Measurements from ENCODE around the gene ANTKMT. TPM values are rescaled to one million over a fixed set of nuclear protein-coding genes. Genes with fewer than 3 reads are reported as not detected.
A peak's percentile ranks its signal among the peaks of the same experiment; 100 is the strongest.

Gene ANTKMT
- total RNA-seq, 2 experiments from 2014 or later: 14.8 to 21.1 TPM

- Mint-ChIP-seq H3K27me3 (no peaks in the 10 kb centered on the region), H3K4me3 (no peak overlapping the region), H3K9me3 (ENCODE audit: low read depth) (no peaks in the 10 kb centered on the region), H3K27ac (no peak overlapping the region), H3K4me1 (peaks cover 6% of the 10 kb centered on the region), H3K36me3 (no peaks in the 10 kb centered on the region)
- ATAC-seq: no peak
- DNase-seq: no peak
- CTCF ChIA-PET: interaction anchor here (1.3 to 5.8 kb wide), 6 partner anchors 10 to 61 kb away, joined by 4 to 33 read pairs (median 15); partner anchors contain the start of genes CHTF18, CIAO3, METRN and RPUSD1
Observed at GRCh38 chr16:725463-726187, 4.7 kb downstream of the ANTKMT start.

GRCh38 chr16:726188-726437, 5.2 kb downstream of the ANTKMT start:
- Mint-ChIP-seq H3K4me3 (no peak overlapping the region), H3K27me3 (no peaks in the 10 kb centered on the region), H3K36me3 (no peaks in the 10 kb centered on the region), H3K27ac (no peak overlapping the region), H3K9me3 (ENCODE audit: low read depth) (no peaks in the 10 kb centered on the region), H3K4me1 (peaks cover 6% of the 10 kb centered on the region)
- CTCF ChIA-PET: interaction anchor here (1.3 to 5.8 kb wide), 6 partner anchors 10 to 61 kb away, joined by 4 to 33 read pairs (median 15); partner anchors contain the start of genes CHTF18, CIAO3, METRN and RPUSD1
- no peak for DNase-seq
- no peak for ATAC-seq

GRCh38 chr16:726438-727290, 5.7 kb downstream of the ANTKMT start, which contains the start of the genes CCDC78 and HAGHL:
TSS of gene CCDC78 (minus strand) at chr16:726443. CDS start at chr16:726367, 76 bp downstream.
TSS of gene HAGHL (plus strand) at chr16:727106. CDS start at chr16:727510, 404 bp downstream.
- peak; percentile 46 for ATAC-seq
- H3K9me3 Mint-ChIP-seq (ENCODE audit: low read depth): no peaks in the 10 kb centered on the region
- H3K27ac Mint-ChIP-seq: no peak within 1 kb of the TSS
- no peaks in the 10 kb centered on the region for H3K36me3 Mint-ChIP-seq
- peak within 1 kb of the TSS; percentile 56 for H3K4me3 Mint-ChIP-seq
- peaks cover 6% of the 10 kb centered on the region for H3K4me1 Mint-ChIP-seq
- peak; percentile 78 for DNase-seq
- H3K27me3 Mint-ChIP-seq: no peaks in the 10 kb centered on the region
- CTCF ChIA-PET: interaction anchor here (1.1 to 5.8 kb wide), 7 partner anchors 9 to 60 kb away, joined by 3 to 33 read pairs (median 13); partner anchors contain the start of genes CHTF18, CIAO3, METRN and RPUSD1

- H3K27ac Mint-ChIP-seq: no peak overlapping the region
- H3K36me3 Mint-ChIP-seq: no peaks in the 10 kb centered on the region
- ATAC-seq: peak; percentile 31
- H3K4me3 Mint-ChIP-seq: peak overlapping the region; percentile 56
- peaks cover 4% of the 10 kb centered on the region for H3K4me1 Mint-ChIP-seq
- DNase-seq: peak; percentile 66
- CTCF ChIA-PET: interaction anchor here (1.1 to 5.8 kb wide), 4 partner anchors 11 to 15 kb away, joined by 3 to 33 read pairs (median 4); partner anchors contain the start of genes CIAO3 and METRN
- no peaks in the 10 kb centered on the region for H3K9me3 Mint-ChIP-seq (ENCODE audit: low read depth)
- H3K27me3 Mint-ChIP-seq: no peaks in the 10 kb centered on the region
Observed at GRCh38 chr16:727291-727977, 6.5 kb downstream of the ANTKMT start.

GRCh38 chr16:728131-728889, 7.4 kb downstream of the ANTKMT start:
- DNase-seq: peak; percentile 79
- H3K27me3 Mint-ChIP-seq: no peaks in the 10 kb centered on the region
- H3K36me3 Mint-ChIP-seq: no peaks in the 10 kb centered on the region
- ATAC-seq: peak; percentile 71
- H3K4me1 Mint-ChIP-seq: peaks cover 4% of the 10 kb centered on the region
- no peak overlapping the region for H3K4me3 Mint-ChIP-seq
- CTCF ChIA-PET: interaction anchor here (1.2 to 5.8 kb wide), 3 partner anchors 10 to 16 kb away, joined by 3 to 33 read pairs (median 6); partner anchors contain the start of gene METRN
- no peaks in the 10 kb centered on the region for H3K9me3 Mint-ChIP-seq (ENCODE audit: low read depth)
- no peak overlapping the region for H3K27ac Mint-ChIP-seq

GRCh38 chr16:728890-729744, 8.2 kb downstream of the ANTKMT start:
- no peak overlapping the region for H3K27ac Mint-ChIP-seq
- CTCF ChIA-PET: interaction anchor here (0.9 to 1.4 kb wide), 2 partner anchors 8 to 9 kb away, joined by 3 to 4 read pairs; partner anchors contain the start of gene ANTKMT
- DNase-seq (no peak), ATAC-seq (no peak)
- H3K27me3 Mint-ChIP-seq: no peaks in the 10 kb centered on the region
- H3K4me1 Mint-ChIP-seq: peaks cover 4% of the 10 kb centered on the region
- H3K9me3 Mint-ChIP-seq (ENCODE audit: low read depth): no peaks in the 10 kb centered on the region
- no peak overlapping the region for H3K4me3 Mint-ChIP-seq
- no peaks in the 10 kb centered on the region for H3K36me3 Mint-ChIP-seq

GRCh38 chr16:729768-730665, 9.1 kb downstream of the ANTKMT start:
- CTCF ChIA-PET: interaction anchor here (0.9 to 1.4 kb wide), 4 partner anchors 9 to 15 kb away, joined by 3 to 6 read pairs (median 4); partner anchors contain the start of genes ANTKMT, CIAO3 and METRN
- Mint-ChIP-seq H3K36me3 (no peaks in the 10 kb centered on the region), H3K4me3 (no peak overlapping the region), H3K9me3 (ENCODE audit: low read depth) (no peaks in the 10 kb centered on the region), H3K4me1 (peaks cover 10% of the 10 kb centered on the region), H3K27me3 (no peaks in the 10 kb centered on the region), H3K27ac (no peak overlapping the region)
- DNase-seq: peak; percentile 40
- no peak for ATAC-seq

GRCh38 chr16:730666-731509, 9.9 kb downstream of the ANTKMT start:
- Mint-ChIP-seq H3K27me3 (no peaks in the 10 kb centered on the region), H3K4me3 (no peak overlapping the region), H3K4me1 (peaks cover 18% of the 10 kb centered on the region), H3K9me3 (ENCODE audit: low read depth) (no peaks in the 10 kb centered on the region), H3K27ac (no peak overlapping the region), H3K36me3 (no peaks in the 10 kb centered on the region)
- DNase-seq: peak; percentile 40
- no peak for ATAC-seq
- CTCF ChIA-PET: interaction anchor here (1.0 to 2.1 kb wide), 6 partner anchors 10 to 21 kb away, joined by 3 to 8 read pairs (median 4); partner anchors contain the start of genes ANTKMT, CIAO3 and METRN

GRCh38 chr16:732332-732731, 11.4 kb downstream of the ANTKMT start:
- Mint-ChIP-seq H3K4me1 (peaks cover 30% of the 10 kb centered on the region), H3K9me3 (ENCODE audit: low read depth) (no peaks in the 10 kb centered on the region), H3K4me3 (no peak overlapping the region), H3K27me3 (no peaks in the 10 kb centered on the region), H3K36me3 (peaks cover 2% of the 10 kb centered on the region), H3K27ac (no peak overlapping the region)
- ATAC-seq: no peak
- CTCF ChIA-PET: interaction anchor here (1.1 to 2.1 kb wide), 6 partner anchors 8 to 22 kb away, joined by 3 to 8 read pairs (median 3); partner anchors contain the start of genes ANTKMT and CIAO3
- DNase-seq: no peak

GRCh38 chr16:732936-733335, 12.0 kb downstream of the ANTKMT start:
- H3K27ac Mint-ChIP-seq: no peak overlapping the region
- peaks cover 34% of the 10 kb centered on the region for H3K4me1 Mint-ChIP-seq
- peaks cover 4% of the 10 kb centered on the region for H3K36me3 Mint-ChIP-seq
- H3K9me3 Mint-ChIP-seq (ENCODE audit: low read depth): no peaks in the 10 kb centered on the region
- H3K4me3 Mint-ChIP-seq: no peak overlapping the region
- no peak for DNase-seq
- no peaks in the 10 kb centered on the region for H3K27me3 Mint-ChIP-seq
- CTCF ChIA-PET: interaction anchor here (1.0 to 2.1 kb wide), 4 partner anchors 13 to 23 kb away, joined by 3 to 8 read pairs (median 3); no protein-coding TSS in a partner anchor
- ATAC-seq: no peak
